HepG2 (cell line): ENCODE results near the gene FAAP20. TPM values are rescaled to one million over a fixed set of nuclear protein-coding genes. Genes with fewer than 3 reads are reported as not detected.

ENCODE experiments used
- AGO1 ChIP-seq: fragments of 200-400 bp; formaldehyde crosslinking; IDR thresholded peaks from 2 replicates; pipeline ENCODE4 v1.6.1; 2017; ENCODE audit warnings: mild to moderate bottlenecking, low read depth, low read length, moderate library complexity; ENCODE audit not compliant: poor library complexity, severe bottlenecking
- E2F5 ChIP-seq: sonication (generic); formaldehyde crosslinking; conservative IDR thresholded peaks from 2 replicates; pipeline ENCODE4 v1.4.0; 2020; ENCODE audit warnings: missing genetic modification reagents
- HCFC1 ChIP-seq: fragments of 150-350 bp; IDR thresholded peaks from 2 replicates; pipeline ENCODE4 v1.6.1; 2014; ENCODE audit warnings: low read depth, low read length
- KLF9 ChIP-seq: IDR thresholded peaks from 2 replicates; pipeline ENCODE4 v1.6.1; 2016; ENCODE audit warnings: low read depth
- MAX ChIP-seq: IDR thresholded peaks from 2 replicates; pipeline ENCODE4 v1.6.1; 2012; ENCODE audit warnings: inconsistent platforms
- MAZ ChIP-seq, 2 experiments: sonication (generic) in 1 of 2; formaldehyde crosslinking in 1 of 2; IDR thresholded peaks; 2 replicates each; pipeline versions ENCODE4 v1.5.0 to v1.6.1; 2012 to 2020; ENCODE audit warnings: low read depth in 2 of 2, mild to moderate bottlenecking in 2 of 2, borderline replicate concordance in 1 of 2, improper control_type of control experiment in 1 of 2, low read length in 1 of 2, missing genetic modification reagents in 1 of 2, moderate library complexity in 1 of 2
- NFKBIZ ChIP-seq: IDR thresholded peaks from 2 replicates; pipeline ENCODE4 v1.6.1; 2018; ENCODE audit warnings: missing genetic modification reagents, missing compliant biosample characterization
- PATZ1 ChIP-seq: sonication (generic); formaldehyde crosslinking; IDR thresholded peaks from 2 replicates; pipeline ENCODE4 v1.4.0; 2020; ENCODE audit warnings: missing genetic modification reagents
- POLR2AphosphoS5 ChIP-seq: IDR thresholded peaks from 2 replicates; pipeline ENCODE4 v1.6.1; 2012; ENCODE audit warnings: low read depth, low read length
- SRY ChIP-seq: sonication (generic); formaldehyde crosslinking; IDR thresholded peaks from 2 replicates; pipeline ENCODE4 v1.8.0; 2022; ENCODE audit warnings: mild to moderate bottlenecking, missing genetic modification reagents
- THAP8 ChIP-seq: sonication (generic); formaldehyde crosslinking; IDR thresholded peaks from 2 replicates; pipeline ENCODE4 v1.5.1; 2020; ENCODE audit warnings: missing genetic modification reagents, mild to moderate bottlenecking, borderline replicate concordance
- THRA ChIP-seq: sonication (generic); formaldehyde crosslinking; IDR thresholded peaks from 2 replicates; pipeline ENCODE4 v1.4.0; 2020; ENCODE audit warnings: missing genetic modification reagents, borderline replicate concordance
- YY1 ChIP-seq: IDR thresholded peaks from 2 replicates; pipeline ENCODE4 v1.6.1; 2011; ENCODE audit warnings: low read length, low read depth, moderate library complexity, mild to moderate bottlenecking; ENCODE audit not compliant: insufficient read depth, insufficient replicate concordance
- ZFP36L1 ChIP-seq: sonication (generic); formaldehyde crosslinking; IDR thresholded peaks from 2 replicates; pipeline ENCODE4 v1.8.0; 2022; ENCODE audit warnings: mild to moderate bottlenecking, missing genetic modification reagents, moderate library complexity
- ZNF501 ChIP-seq: sonication (generic); formaldehyde crosslinking; IDR thresholded peaks from 2 replicates; pipeline ENCODE4 v1.5.1; 2020; ENCODE audit warnings: mild to moderate bottlenecking, moderate library complexity, missing genetic modification reagents
- polyA plus RNA-seq, 8 experiments: library from polyadenylated mRNA; depleted of rRNA in 3 of 8; stranded (reverse) in 7 of 8; unstranded in 1 of 8; fragments of >200 nt; fragmentation: Illumina TruSeq in 4 of 8; extraction: Trizol in 4 of 8; gene quantifications; 2 replicates each; pipeline versions ENCODE4 v1.2.1 to v1.2.3, GENCODE V29; 2011 to 2016; ENCODE audit warnings: low read depth in 4 of 8, missing spikeins in 1 of 8, mixed read lengths in 1 of 8; ENCODE audit not compliant: insufficient read depth in 1 of 8
- total RNA-seq, 5 experiments: library from RNA; depleted of rRNA; stranded (reverse); fragments of >200 nt; fragmentation: Illumina TruSeq; extraction: Trizol; gene quantifications; 2 replicates each; pipeline ENCODE4 v1.2.3, GENCODE V29; 2016; ENCODE audit warnings: low read depth in 1 of 5
- TF ChIP-seq, protein P1 (sequence below): sonication (generic); formaldehyde crosslinking; IDR thresholded peaks from 2 replicates; pipeline ENCODE4 v1.4.0; 2020; ENCODE audit warnings: low read depth, mild to moderate bottlenecking, missing genetic modification reagents
- TF ChIP-seq, protein P2 (sequence below): sonication (generic); formaldehyde crosslinking; IDR thresholded peaks from 2 replicates; pipeline ENCODE4 v1.4.0; 2020; ENCODE audit warnings: missing genetic modification reagents

Gene FAAP20
- total and polyA plus RNA-seq, 2 of the 13 experiments (the other 11 are each of a cell fraction or from before 2014, with no cell fraction given), result 9.6 to 10.8 TPM

DNA sequence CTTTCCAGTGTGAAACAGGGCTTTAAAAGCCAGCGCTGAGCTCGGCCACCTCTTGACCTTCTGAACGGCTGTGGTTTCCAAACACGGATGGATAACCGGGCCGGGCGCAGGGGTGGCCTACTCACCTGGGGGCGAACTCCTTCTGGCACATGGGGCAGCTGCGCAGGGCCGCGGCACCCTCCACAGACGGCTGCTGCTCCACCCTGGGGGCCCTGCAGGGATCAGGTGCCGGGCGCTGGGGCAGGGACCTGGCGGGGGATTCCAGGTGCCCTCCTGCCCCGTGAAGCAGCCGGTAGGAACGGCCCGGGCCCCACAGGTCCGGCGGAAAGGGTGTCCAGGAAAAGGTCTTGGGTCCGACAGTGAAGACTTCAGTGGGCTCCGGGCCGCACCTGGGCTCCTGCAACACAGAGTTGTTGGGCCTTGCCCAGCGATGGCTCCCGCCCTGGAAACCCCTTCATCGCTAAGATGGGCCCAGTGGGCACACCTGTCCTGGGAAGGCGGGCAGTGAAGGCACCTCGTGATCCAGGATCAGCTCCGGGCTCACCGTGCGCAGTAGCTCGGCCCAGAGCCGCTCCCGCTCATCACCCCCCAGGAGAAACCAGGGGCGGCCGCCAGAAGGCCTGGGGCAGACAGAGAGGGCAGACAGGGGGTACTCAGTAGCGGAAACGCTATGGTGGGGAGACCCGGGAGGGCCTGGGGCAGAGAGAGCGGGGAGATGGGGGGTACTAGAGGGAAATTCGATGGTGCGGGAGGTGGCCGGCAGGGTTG, 874 bp downstream of the FAAP20 start (continued):
- TF ChIP-seq THRA (CRISPR knock-in tag) (no peak), YY1 (no peak), ZFP36L1 (CRISPR knock-in tag) (no peak), MAZ (IDR thresholded peaks at IDR 0.05; ENCODE audit: borderline replicate concordance, low read depth, low read length) (no peak), MAZ (CRISPR knock-in tag; IDR thresholded peaks at IDR 0.05; ENCODE audit: low read depth) (no peak), KLF9 (CRISPR knock-in tag) (no peak), POLR2AphosphoS5 (no peak), HCFC1 (no peak), NFKBIZ (CRISPR knock-in tag) (no peak), ZNF501 (CRISPR knock-in tag) (peak; percentile 64; the same call in 1 of the 2 replicates), E2F5 (no peak), AGO1 (peak; percentile 58), THAP8 (CRISPR knock-in tag) (no peak), PATZ1 (0 out of 2 replicates have a peak, but pooled peaks have one; percentile 27), MAX (peak; percentile 36; the same call in 1 of the 2 replicates), SRY (CRISPR knock-in tag) (0 out of 2 replicates have a peak, but pooled peaks have one; percentile 62)
- TF ChIP-seq, protein P1, sequence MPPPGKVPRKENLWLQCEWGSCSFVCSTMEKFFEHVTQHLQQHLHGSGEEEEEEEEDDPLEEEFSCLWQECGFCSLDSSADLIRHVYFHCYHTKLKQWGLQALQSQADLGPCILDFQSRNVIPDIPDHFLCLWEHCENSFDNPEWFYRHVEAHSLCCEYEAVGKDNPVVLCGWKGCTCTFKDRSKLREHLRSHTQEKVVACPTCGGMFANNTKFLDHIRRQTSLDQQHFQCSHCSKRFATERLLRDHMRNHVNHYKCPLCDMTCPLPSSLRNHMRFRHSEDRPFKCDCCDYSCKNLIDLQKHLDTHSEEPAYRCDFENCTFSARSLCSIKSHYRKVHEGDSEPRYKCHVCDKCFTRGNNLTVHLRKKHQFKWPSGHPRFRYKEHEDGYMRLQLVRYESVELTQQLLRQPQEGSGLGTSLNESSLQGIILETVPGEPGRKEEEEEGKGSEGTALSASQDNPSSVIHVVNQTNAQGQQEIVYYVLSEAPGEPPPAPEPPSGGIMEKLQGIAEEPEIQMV (CRISPR knock-in tag), result no peak
- TF ChIP-seq, protein P2, sequence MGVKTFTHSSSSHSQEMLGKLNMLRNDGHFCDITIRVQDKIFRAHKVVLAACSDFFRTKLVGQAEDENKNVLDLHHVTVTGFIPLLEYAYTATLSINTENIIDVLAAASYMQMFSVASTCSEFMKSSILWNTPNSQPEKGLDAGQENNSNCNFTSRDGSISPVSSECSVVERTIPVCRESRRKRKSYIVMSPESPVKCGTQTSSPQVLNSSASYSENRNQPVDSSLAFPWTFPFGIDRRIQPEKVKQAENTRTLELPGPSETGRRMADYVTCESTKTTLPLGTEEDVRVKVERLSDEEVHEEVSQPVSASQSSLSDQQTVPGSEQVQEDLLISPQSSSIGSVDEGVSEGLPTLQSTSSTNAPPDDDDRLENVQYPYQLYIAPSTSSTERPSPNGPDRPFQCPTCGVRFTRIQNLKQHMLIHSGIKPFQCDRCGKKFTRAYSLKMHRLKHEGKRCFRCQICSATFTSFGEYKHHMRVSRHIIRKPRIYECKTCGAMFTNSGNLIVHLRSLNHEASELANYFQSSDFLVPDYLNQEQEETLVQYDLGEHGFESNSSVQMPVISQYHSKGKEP (CRISPR knock-in tag), result no peak
